Measurements from ENCODE around the gene CRIM1. TPM values are rescaled to one million over a fixed set of nuclear protein-coding genes. Genes with fewer than 3 reads are reported as not detected.

Gene CRIM1
- total RNA-seq, 4 donors from 2014 or later, result 73.7 to 134 (median 80.7) TPM

- TF ChIP-seq CTCF (IDR thresholded peaks at IDR 0.05), result no peak
- no peak for TF ChIP-seq POLR2A (IDR thresholded peaks at IDR 0.05)
- TF ChIP-seq POLR2AphosphoS5 (IDR thresholded peaks at IDR 0.05), result no peak
- TF ChIP-seq EP300 (IDR thresholded peaks at IDR 0.05; ENCODE audit: low read depth), result no peak
- intact Hi-C loops (cut with DNase I; ENCODE audit: low total_unique reads), result no loop called here
- DNase-seq, result no peak
- no peak overlapping the region for H3K27ac ChIP-seq
- no peaks in the 10 kb centered on the region for H3K36me3 ChIP-seq
- H3K27me3 ChIP-seq, result no peaks in the 10 kb centered on the region
- WGBS, 2 donors (ENCODE audit: low coverage in 1 of 2), result 74% methylated on average over 3 of the region's 3 CpGs; no CpG with 5 or more reads in 1 of the 2 donors
- H3K9me3 ChIP-seq, result no peaks in the 10 kb centered on the region
- in situ Hi-C loops (cut with MboI; ENCODE audit: low pct_ligation_motif_present in 1 of 4, low pct_unique_long_range_greater_than_20kb in 1 of 4, low sequenced_read_pairs in 3 of 4), result no loop called here
- no peak overlapping the region for H3K4me3 ChIP-seq
- peaks cover 0 to 44% (median 12%) of the 10 kb centered on the region in 4 donors for H3K4me1 ChIP-seq
Measured at GRCh38 chr2:36406296-36406695, 50.7 kb downstream of the CRIM1 start.

GRCh38 chr2:36407413-36407812 is 51.8 kb downstream of the CRIM1 start:
- Histone ChIP-seq H3K9me3 (no peaks in the 10 kb centered on the region), H3K27ac (peak overlapping the region in 2 of 4 donors; percentile 16 to 28), H3K36me3 (no peaks in the 10 kb centered on the region), H3K4me3 (no peak overlapping the region), H3K27me3 (no peaks in the 10 kb centered on the region), H3K4me1 (peaks cover 0 to 49% (median 14%) of the 10 kb centered on the region in 4 donors)
- TF ChIP-seq POLR2A (IDR thresholded peaks at IDR 0.05) (no peak), CTCF (IDR thresholded peaks at IDR 0.05) (no peak), EP300 (IDR thresholded peaks at IDR 0.05; ENCODE audit: low read depth) (no peak), POLR2AphosphoS5 (IDR thresholded peaks at IDR 0.05) (no peak)
- no peak for DNase-seq
- intact Hi-C loops (cut with DNase I; ENCODE audit: low total_unique reads) (no loop called here), in situ Hi-C loops (cut with MboI; ENCODE audit: low pct_ligation_motif_present in 1 of 4, low pct_unique_long_range_greater_than_20kb in 1 of 4, low sequenced_read_pairs in 3 of 4) (no loop called here)
- 37 to 48% methylated on average over 4 of the region's 4 CpGs for WGBS, 2 donors (ENCODE audit: low coverage in 1 of 2)

- Histone ChIP-seq H3K36me3 (no peaks in the 10 kb centered on the region), H3K4me1 (peaks cover 0 to 51% (median 17%) of the 10 kb centered on the region in 4 donors), H3K27me3 (no peaks in the 10 kb centered on the region), H3K9me3 (no peaks in the 10 kb centered on the region), H3K4me3 (no peak overlapping the region), H3K27ac (peak overlapping the region; percentile 13 to 28 (median 17))
- in situ Hi-C loops (cut with MboI; ENCODE audit: low pct_ligation_motif_present in 1 of 4, low pct_unique_long_range_greater_than_20kb in 1 of 4, low sequenced_read_pairs in 3 of 4) (no loop called here), intact Hi-C loops (cut with DNase I; ENCODE audit: low total_unique reads) (no loop called here)
- WGBS, 2 donors (ENCODE audit: low coverage in 1 of 2), result 79 to 100% methylated on average over 1 to 10 of the region's 10 CpGs
- TF ChIP-seq POLR2AphosphoS5 (IDR thresholded peaks at IDR 0.05) (no peak), CTCF (IDR thresholded peaks at IDR 0.05) (no peak), POLR2A (IDR thresholded peaks at IDR 0.05) (no peak), EP300 (IDR thresholded peaks at IDR 0.05; ENCODE audit: low read depth) (no peak)
- no peak for DNase-seq
Measured at GRCh38 chr2:36408198-36408703, 52.7 kb downstream of the CRIM1 start.

DNA sequence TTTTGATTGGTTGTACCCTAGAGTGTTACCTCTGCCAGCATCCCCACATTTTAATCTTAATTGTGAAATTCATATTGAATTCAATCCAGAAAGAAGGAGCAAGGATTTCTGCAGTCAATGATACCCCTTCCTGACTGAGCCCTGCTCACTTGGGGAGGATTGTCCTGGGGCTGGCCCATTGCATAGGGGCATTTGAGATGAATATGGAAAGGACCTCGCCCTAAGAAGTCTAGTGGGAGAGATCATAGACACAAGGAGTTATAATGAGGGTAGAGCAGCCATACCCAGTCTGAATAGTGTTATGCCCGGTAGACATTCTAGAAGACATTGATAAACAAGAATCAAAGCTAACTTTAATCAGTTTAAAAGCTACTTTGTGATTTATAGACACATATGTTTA is 53.8 kb downstream of the CRIM1 start:
- Histone ChIP-seq H3K27me3 (no peaks in the 10 kb centered on the region), H3K4me1 (peaks cover 0 to 47% (median 16%) of the 10 kb centered on the region in 4 donors), H3K27ac (peak overlapping the region in 2 of 4 donors; percentile 15 to 31), H3K36me3 (no peaks in the 10 kb centered on the region), H3K4me3 (no peak overlapping the region), H3K9me3 (no peaks in the 10 kb centered on the region)
- WGBS, 2 donors (ENCODE audit: low coverage in 1 of 2), result 82 to 94% methylated on average over 2 of the region's 2 CpGs
- in situ Hi-C loops (cut with MboI; ENCODE audit: low pct_ligation_motif_present in 1 of 4, low pct_unique_long_range_greater_than_20kb in 1 of 4, low sequenced_read_pairs in 3 of 4) (no loop called here), intact Hi-C loops (cut with DNase I; ENCODE audit: low total_unique reads) (no loop called here)
- TF ChIP-seq POLR2AphosphoS5 (IDR thresholded peaks at IDR 0.05) (no peak), CTCF (IDR thresholded peaks at IDR 0.05) (no peak), POLR2A (IDR thresholded peaks at IDR 0.05) (no peak), EP300 (IDR thresholded peaks at IDR 0.05; ENCODE audit: low read depth) (no peak)
- no peak for DNase-seq
